ENCODE results near the gene ANO1. TPM values are rescaled to one million over a fixed set of nuclear protein-coding genes. Genes with fewer than 3 reads are reported as not detected.

Gene ANO1
- polyA plus RNA-seq, 1 of the 3 experiments (the other 2 are of a cell fraction), result not detected

DNA sequence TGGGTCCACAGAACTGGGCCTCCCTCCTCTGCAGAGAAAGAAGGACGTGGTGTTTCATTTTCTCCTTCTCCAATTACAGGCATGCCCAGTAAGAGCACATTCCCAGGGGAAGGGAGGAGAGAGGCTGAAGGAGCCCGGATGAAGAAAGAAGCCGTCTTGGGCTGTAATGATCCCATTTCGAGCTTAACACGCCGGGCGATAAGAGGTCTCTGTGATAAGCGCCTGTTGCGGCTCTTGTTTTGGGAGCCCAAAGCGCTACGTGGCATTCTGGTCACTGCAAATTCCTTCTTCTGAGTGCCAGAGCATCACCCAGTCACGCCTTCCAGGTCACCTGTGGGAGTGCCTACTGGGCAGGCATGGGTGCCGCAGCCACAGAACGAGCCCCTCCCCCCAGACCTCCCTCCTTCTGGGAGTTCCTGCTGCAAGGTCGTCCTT, 57.5 kb downstream of the ANO1 start:
- Histone ChIP-seq H3K27me3 (ENCODE audit: insufficient read depth) (no peaks in the 10 kb centered on the region), H3K9ac (no peak overlapping the region), H3K4me3 (ENCODE audit: low read depth in 2 of 2, low read length in 1 of 2) (no peak overlapping the region), H3K27ac (ENCODE audit: low read depth in 2 of 2, low read length in 1 of 2) (no peak overlapping the region), H2AFZ (ENCODE audit: low read depth) (0 out of 2 replicates have a peak overlapping the region, but pooled peaks have one; percentile 11), H3K4me2 (no peak overlapping the region), H3K9me2 (no peaks in the 10 kb centered on the region), H4K20me1 (ENCODE audit: insufficient read depth) (no peaks in the 10 kb centered on the region), H3K9me3 (no peaks in the 10 kb centered on the region), H3K4me1 (ENCODE audit: control insufficient read depth in 1 of 2, insufficient read depth in 2 of 2, low read depth in 1 of 2, low read length in 1 of 2) (no peaks in the 10 kb centered on the region), H3F3A (replicated peaks; ENCODE audit: insufficient read depth) (no peaks in the 10 kb centered on the region), H3K79me2 (ENCODE audit: insufficient read depth) (no peaks in the 10 kb centered on the region), H3K36me3 (replicated peaks in 1 of 2; ENCODE audit: control insufficient read depth in 1 of 2, insufficient read depth in 2 of 2, low read length in 1 of 2) (no peaks in the 10 kb centered on the region)
- no peak for DNase-seq
- no peak for TF ChIP-seq RXRA (IDR thresholded peaks at IDR 0.05; ENCODE audit: borderline replicate concordance, low read depth)
- TF ChIP-seq, protein P1, sequence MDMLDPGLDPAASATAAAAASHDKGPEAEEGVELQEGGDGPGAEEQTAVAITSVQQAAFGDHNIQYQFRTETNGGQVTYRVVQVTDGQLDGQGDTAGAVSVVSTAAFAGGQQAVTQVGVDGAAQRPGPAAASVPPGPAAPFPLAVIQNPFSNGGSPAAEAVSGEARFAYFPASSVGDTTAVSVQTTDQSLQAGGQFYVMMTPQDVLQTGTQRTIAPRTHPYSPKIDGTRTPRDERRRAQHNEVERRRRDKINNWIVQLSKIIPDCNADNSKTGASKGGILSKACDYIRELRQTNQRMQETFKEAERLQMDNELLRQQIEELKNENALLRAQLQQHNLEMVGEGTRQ (IDR thresholded peaks at IDR 0.05; ENCODE audit: borderline replicate concordance, low read depth, low read length), result no peak
- TF ChIP-seq EZH2phosphoT487 (IDR thresholded peaks at IDR 0.05; ENCODE audit: borderline replicate concordance, low read depth), result no peak
- TF ChIP-seq FOSL2 (IDR thresholded peaks at IDR 0.05; ENCODE audit: borderline replicate concordance, low read depth), result no peak
- TF ChIP-seq TCF12 (IDR thresholded peaks at IDR 0.05), result no peak
- no peak for TF ChIP-seq FOXM1 (IDR thresholded peaks at IDR 0.05; ENCODE audit: low read depth)
- no peak for TF ChIP-seq CHD2 (IDR thresholded peaks at IDR 0.05; ENCODE audit: low read length, partially characterized antibody)
- TF ChIP-seq EP300 (IDR thresholded peaks at IDR 0.05; ENCODE audit: borderline replicate concordance in 1 of 2, low read depth in 1 of 2, low read length in 1 of 2), result no peak
- TF ChIP-seq, protein P2, sequence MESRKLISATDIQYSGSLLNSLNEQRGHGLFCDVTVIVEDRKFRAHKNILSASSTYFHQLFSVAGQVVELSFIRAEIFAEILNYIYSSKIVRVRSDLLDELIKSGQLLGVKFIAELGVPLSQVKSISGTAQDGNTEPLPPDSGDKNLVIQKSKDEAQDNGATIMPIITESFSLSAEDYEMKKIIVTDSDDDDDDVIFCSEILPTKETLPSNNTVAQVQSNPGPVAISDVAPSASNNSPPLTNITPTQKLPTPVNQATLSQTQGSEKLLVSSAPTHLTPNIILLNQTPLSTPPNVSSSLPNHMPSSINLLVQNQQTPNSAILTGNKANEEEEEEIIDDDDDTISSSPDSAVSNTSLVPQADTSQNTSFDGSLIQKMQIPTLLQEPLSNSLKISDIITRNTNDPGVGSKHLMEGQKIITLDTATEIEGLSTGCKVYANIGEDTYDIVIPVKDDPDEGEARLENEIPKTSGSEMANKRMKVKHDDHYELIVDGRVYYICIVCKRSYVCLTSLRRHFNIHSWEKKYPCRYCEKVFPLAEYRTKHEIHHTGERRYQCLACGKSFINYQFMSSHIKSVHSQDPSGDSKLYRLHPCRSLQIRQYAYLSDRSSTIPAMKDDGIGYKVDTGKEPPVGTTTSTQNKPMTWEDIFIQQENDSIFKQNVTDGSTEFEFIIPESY (IDR thresholded peaks at IDR 0.05; ENCODE audit: borderline replicate concordance, low read depth), result no peak
- TF ChIP-seq, protein P3, sequence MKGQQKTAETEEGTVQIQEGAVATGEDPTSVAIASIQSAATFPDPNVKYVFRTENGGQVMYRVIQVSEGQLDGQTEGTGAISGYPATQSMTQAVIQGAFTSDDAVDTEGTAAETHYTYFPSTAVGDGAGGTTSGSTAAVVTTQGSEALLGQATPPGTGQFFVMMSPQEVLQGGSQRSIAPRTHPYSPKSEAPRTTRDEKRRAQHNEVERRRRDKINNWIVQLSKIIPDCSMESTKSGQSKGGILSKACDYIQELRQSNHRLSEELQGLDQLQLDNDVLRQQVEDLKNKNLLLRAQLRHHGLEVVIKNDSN (IDR thresholded peaks at IDR 0.05; ENCODE audit: borderline replicate concordance, low read depth), result no peak
- TF ChIP-seq RFX5 (IDR thresholded peaks at IDR 0.05; ENCODE audit: low read length), result no peak
- TF ChIP-seq, protein P4, sequence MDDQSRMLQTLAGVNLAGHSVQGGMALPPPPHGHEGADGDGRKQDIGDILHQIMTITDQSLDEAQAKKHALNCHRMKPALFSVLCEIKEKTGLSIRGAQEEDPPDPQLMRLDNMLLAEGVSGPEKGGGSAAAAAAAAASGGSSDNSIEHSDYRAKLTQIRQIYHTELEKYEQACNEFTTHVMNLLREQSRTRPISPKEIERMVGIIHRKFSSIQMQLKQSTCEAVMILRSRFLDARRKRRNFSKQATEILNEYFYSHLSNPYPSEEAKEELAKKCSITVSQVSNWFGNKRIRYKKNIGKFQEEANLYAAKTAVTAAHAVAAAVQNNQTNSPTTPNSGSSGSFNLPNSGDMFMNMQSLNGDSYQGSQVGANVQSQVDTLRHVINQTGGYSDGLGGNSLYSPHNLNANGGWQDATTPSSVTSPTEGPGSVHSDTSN (IDR thresholded peaks at IDR 0.05), result no peak
- TF ChIP-seq FOXJ3 (CRISPR knock-in tag; IDR thresholded peaks at IDR 0.05), result no peak
- TF ChIP-seq GATA2 (CRISPR knock-in tag; IDR thresholded peaks at IDR 0.05), result no peak
- no peak for TF ChIP-seq TEAD4 (IDR thresholded peaks at IDR 0.05; ENCODE audit: borderline replicate concordance, insufficient read depth)
- no peak for TF ChIP-seq RAD21 (IDR thresholded peaks at IDR 0.05; ENCODE audit: low read length)
- WGBS (ENCODE audit: low lambda C conversion rate), result 77% methylated on average over 11 of the region's 15 CpGs
- ChIA-PET CTCF (no interaction called here), POLR2A (no interaction called here)
